Omental fat pad (tissue), 4 donors: Measurements from ENCODE around the gene TPSG1. TPM values are rescaled to one million over a fixed set of nuclear protein-coding genes. Genes with fewer than 3 reads are reported as not detected.

ENCODE experiments used
- ATAC-seq: fragments of 150-250 bp; one replicate; pipeline ENCODE4 v1.9.1; 2016; ENCODE audit warnings: mild to moderate bottlenecking, moderate library complexity; ENCODE audit not compliant: low FRiP score
- DNase-seq: peaks from one replicate; pipeline ENCODE4 v3.0.0-alpha.2; 2019; ENCODE audit warnings: low spot score
- total RNA-seq, 4 donors: library from RNA; depleted of rRNA; stranded (reverse); fragments of >200 nt; gene quantifications; one replicate each; pipeline ENCODE4 v1.1.0, GENCODE V29; 2016
- TF ChIP-seq, protein P1 (sequence below), 3 donors: fragments of 450-650 bp; IDR thresholded peaks; one replicate each; pipeline ENCODE4 v1.5.1; 2016 to 2017; ENCODE audit warnings: antibody characterized with exemption in 3 of 3, mild to moderate bottlenecking in 3 of 3, moderate library complexity in 2 of 3

TPSG1 gene
- total RNA-seq, 4 donors from 2014 or later, result 1.3 TPM; not detected in 3

DNA sequence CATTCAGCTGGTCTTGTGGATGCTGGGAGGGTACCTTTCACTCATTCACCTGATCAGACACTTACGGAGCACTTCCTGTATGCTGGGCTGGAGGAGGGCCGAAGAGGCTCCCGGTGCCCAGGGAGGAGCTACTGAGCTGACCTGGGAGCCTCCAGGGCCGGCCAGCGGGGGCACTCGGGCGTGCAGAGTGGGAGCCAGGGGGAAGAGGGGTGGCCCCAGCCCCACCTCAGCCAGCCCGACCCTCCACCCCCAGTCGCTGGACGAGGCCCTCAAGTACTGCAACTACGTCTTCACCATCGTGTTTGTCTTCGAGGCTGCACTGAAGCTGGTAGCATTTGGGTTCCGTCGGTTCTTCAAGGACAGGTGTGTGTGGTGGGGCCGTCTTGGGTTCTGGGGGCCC lies 10.3 kb downstream of the TPSG1 start:
- TF ChIP-seq, protein P1, sequence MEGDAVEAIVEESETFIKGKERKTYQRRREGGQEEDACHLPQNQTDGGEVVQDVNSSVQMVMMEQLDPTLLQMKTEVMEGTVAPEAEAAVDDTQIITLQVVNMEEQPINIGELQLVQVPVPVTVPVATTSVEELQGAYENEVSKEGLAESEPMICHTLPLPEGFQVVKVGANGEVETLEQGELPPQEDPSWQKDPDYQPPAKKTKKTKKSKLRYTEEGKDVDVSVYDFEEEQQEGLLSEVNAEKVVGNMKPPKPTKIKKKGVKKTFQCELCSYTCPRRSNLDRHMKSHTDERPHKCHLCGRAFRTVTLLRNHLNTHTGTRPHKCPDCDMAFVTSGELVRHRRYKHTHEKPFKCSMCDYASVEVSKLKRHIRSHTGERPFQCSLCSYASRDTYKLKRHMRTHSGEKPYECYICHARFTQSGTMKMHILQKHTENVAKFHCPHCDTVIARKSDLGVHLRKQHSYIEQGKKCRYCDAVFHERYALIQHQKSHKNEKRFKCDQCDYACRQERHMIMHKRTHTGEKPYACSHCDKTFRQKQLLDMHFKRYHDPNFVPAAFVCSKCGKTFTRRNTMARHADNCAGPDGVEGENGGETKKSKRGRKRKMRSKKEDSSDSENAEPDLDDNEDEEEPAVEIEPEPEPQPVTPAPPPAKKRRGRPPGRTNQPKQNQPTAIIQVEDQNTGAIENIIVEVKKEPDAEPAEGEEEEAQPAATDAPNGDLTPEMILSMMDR (IDR thresholded peaks at IDR 0.05), result no peak
- ATAC-seq (no peak), DNase-seq (no peak)

DNA sequence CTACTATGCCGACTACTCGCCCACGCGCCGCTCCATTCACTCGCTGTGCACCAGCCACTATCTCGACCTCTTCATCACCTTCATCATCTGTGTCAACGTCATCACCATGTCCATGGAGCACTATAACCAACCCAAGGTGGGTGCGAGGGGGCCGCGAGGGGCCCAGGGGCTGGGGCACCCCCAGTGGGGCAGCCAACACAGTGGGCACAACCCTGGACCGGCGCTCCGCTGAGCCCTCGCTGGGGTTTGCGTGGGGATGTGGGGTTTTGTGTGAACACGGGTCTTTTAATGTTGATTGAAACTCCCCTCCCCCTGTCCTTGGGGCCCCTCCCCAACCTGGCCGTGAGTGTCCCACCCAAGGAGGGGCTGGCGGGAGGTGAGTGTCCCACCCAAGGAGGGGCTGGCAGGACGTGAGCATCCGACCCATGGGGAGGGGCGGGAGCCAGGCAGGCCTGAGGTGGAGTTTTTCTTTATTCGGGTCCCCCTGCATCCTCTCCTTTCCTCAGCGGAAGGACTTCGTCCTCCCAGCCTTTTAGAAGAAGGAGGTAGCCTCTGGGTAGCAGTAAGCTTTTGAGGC lies 11.2 kb downstream of the TPSG1 start:
- no peak for DNase-seq
- ATAC-seq, result no peak
- TF ChIP-seq, protein P1 (IDR thresholded peaks at IDR 0.05), result no peak

DNA sequence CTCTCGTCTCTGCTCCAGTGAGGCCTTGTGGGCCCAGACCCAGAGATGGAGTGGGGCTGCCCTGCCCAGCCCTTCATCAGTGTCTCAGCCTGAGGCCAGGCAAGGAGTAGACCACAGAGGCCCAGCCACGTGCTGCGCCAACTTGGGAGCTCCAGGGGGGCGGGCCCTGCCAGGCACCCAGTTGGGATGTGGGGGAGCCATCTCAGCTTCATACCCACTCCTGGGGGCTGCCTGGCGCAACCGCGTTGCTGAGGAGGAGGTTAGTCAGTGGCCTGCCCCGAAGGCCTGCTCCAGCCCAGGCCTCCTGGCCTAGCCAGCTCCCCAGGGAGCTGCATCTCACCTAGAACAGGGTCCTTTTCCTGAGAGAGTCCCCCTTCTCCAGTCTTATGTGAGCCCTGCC lies 11.8 kb downstream of the TPSG1 start:
- no peak for ATAC-seq
- DNase-seq, result no peak
- TF ChIP-seq, protein P1 (IDR thresholded peaks at IDR 0.05), result no peak

DNA sequence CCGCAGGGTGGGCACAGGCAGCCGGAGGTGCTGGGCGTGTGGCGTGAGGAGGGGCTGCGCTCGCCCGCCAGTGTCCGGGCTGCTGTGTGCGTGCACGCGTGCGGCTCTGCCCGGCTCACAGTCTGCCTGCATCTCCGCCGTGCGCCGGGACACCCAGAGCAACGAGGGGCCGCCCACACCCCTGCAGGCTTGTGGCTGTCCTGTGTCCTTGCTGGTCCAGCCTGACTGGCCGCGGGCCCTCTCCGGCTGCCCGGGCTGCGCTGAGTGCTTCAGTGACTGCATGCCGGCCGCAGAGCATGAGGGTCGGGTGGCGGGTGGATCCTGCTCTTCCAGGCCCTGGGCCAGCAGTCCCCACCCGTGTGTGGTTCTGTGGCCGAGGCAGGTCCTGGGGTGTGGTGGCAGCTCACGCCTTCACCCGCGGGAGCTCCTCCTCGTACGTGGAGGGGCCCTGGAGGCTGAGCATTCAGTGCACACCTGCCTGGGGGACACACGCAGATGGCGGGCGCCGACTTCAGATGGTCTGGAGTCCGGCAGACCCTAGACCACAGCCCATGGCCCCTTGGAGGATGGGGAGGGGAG lies 12.4 kb downstream of the TPSG1 start:
- TF ChIP-seq, protein P1 (IDR thresholded peaks at IDR 0.05), result no peak
- no peak for ATAC-seq
- DNase-seq, result no peak

DNA sequence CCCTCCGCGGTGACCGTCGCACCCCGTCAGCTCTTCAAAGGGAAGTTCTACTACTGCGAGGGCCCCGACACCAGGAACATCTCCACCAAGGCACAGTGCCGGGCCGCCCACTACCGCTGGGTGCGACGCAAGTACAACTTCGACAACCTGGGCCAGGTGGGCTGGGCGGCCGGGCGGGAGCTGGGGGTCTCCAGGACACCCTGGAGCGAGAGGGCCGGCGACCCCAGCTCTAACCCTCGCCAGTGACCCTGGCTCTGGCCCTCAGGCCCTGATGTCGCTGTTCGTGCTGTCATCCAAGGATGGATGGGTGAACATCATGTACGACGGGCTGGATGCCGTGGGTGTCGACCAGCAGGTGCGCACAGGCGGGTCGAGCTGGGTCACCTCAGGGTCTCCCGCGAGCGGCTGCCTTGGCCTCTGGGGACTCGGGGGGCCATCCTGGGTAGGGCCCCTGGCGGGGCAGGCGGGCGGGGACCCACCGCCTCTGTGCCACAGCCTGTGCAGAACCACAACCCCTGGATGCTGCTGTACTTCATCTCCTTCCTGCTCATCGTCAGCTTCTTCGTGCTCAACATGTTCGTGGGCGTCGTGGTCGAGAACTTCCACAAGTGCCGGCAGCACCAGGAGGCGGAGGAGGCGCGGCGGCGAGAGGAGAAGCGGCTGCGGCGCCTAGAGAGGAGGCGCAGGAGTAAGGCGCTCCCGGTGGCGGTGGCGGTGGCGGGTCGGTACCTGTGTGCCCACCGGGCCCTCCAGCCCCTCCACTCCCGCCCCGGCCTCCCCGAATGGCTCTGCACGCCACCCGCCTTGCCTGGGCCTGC lies 13.4 kb downstream of the TPSG1 start:
- DNase-seq (no peak), ATAC-seq (no peak)
- TF ChIP-seq, protein P1 (IDR thresholded peaks at IDR 0.05), result no peak

DNA sequence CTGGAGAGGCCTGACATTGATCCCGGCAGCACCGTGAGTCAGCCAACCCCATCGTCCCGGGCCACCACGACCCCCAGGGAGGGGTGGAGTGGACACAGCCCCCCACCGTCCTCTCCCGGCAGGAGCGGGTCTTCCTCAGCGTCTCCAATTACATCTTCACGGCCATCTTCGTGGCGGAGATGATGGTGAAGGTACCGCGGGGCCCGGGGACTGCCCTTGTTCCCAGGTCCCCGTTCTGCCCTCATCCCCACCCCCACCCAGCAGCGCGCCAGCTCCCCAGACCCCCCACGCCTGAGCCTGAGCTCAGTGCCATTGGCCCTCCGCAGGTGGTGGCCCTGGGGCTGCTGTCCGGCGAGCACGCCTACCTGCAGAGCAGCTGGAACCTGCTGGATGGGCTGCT lies 14.6 kb downstream of the TPSG1 start:
- DNase-seq, result no peak
- TF ChIP-seq, protein P1 (IDR thresholded peaks at IDR 0.05), result no peak
- no peak for ATAC-seq
